ENCODE data around the gene RTF1.

DNA sequence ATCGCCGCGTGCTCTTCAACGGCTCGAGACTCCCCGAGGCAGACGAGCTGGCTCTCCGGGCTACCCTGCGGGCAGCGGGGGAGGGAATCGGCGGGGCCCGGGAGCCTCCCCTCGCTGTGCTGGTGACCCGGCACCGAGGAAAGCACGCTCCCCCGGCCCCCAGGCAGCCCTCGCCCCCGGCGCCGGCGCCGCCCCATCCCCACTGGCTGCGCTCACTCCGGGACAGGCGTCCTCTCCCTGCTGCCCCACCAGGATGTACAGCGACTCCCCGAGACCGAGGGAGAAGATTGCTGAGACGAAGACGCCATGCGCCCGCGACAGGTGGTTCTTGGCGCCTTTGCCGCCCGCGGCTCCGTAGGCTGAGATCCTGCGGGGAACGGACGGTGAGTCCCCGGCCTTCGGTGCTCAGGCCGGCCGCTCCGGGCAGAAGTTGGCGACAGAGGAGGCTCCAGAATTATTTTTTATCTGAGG is 95.0 kb downstream of the RTF1 start:
- TF ChIP-seq POLR2A (IDR thresholded peaks at IDR 0.05; ENCODE audit: extremely low read depth, insufficient read length) (no peak), MYC (IDR thresholded peaks at IDR 0.05; ENCODE audit: low read depth, low read length) (no peak)
- TF ChIP-seq, protein P1, sequence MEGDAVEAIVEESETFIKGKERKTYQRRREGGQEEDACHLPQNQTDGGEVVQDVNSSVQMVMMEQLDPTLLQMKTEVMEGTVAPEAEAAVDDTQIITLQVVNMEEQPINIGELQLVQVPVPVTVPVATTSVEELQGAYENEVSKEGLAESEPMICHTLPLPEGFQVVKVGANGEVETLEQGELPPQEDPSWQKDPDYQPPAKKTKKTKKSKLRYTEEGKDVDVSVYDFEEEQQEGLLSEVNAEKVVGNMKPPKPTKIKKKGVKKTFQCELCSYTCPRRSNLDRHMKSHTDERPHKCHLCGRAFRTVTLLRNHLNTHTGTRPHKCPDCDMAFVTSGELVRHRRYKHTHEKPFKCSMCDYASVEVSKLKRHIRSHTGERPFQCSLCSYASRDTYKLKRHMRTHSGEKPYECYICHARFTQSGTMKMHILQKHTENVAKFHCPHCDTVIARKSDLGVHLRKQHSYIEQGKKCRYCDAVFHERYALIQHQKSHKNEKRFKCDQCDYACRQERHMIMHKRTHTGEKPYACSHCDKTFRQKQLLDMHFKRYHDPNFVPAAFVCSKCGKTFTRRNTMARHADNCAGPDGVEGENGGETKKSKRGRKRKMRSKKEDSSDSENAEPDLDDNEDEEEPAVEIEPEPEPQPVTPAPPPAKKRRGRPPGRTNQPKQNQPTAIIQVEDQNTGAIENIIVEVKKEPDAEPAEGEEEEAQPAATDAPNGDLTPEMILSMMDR (IDR thresholded peaks at IDR 0.05; ENCODE audit: low read depth, low read length) = no peak
- TF ChIP-seq, protein P2, sequence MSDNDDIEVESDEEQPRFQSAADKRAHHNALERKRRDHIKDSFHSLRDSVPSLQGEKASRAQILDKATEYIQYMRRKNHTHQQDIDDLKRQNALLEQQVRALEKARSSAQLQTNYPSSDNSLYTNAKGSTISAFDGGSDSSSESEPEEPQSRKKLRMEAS (IDR thresholded peaks at IDR 0.05; ENCODE audit: low read depth, low read length) = no peak
